Bronchial epithelial cell (primary cell): ENCODE data around the gene JPH2. TPM values are rescaled to one million over a fixed set of nuclear protein-coding genes. Genes with fewer than 3 reads are reported as not detected.
"Not testable (repeated sequence)": the region's sequence is repeated elsewhere in the genome, so short reads cannot be mapped to it uniquely, and the experiment has no call there.

ENCODE experiments used
- DNase-seq: peaks from one replicate; pipeline ENCODE4 v3.0.0-alpha.2; 2010; ENCODE audit warnings: low read depth
- FAIRE-seq: peaks from 2 replicates; lab custom pipeline; 2011; peaks lifted over from hg19 to GRCh38; lab: Jason Lieb, UNC
- H3K27me3 ChIP-seq: 2 replicates; pipeline ENCODE4 v1.5.1; 2011; ENCODE audit warnings: low read length; ENCODE audit not compliant: control insufficient read depth, insufficient read depth
- H3K36me3 ChIP-seq: 2 replicates; pipeline ENCODE4 v1.5.1; 2011; ENCODE audit warnings: low read length; ENCODE audit not compliant: control insufficient read depth, insufficient read depth
- H3K4me3 ChIP-seq: 2 replicates; pipeline ENCODE4 v1.5.1; 2011; ENCODE audit warnings: mild to moderate bottlenecking, low read depth, low read length, control low read depth
- total RNA-seq: library from RNA; depleted of rRNA; stranded (reverse); fragments of >200 nt; gene quantifications from 2 replicates; pipeline ENCODE4 v1.2.1, GENCODE V29; 2014
- TF ChIP-seq, protein P1 (sequence below): IDR thresholded peaks from 2 replicates; pipeline ENCODE4 v1.5.1; 2011; ENCODE audit warnings: mild to moderate bottlenecking, moderate library complexity, low read length, control low read depth, inconsistent platforms; ENCODE audit not compliant: insufficient read depth, severe bottlenecking

The JPH2 gene
- total RNA-seq, 1 donor from 2014 or later = under 0.01 TPM

GRCh38 chr20:44199877-44200276, 12.9 kb upstream of the JPH2 start:
- Histone ChIP-seq H3K36me3 (peaks cover 15% of the 10 kb centered on the region), H3K4me3 (no peak overlapping the region), H3K27me3 (no peaks in the 10 kb centered on the region)
- TF ChIP-seq, protein P1, sequence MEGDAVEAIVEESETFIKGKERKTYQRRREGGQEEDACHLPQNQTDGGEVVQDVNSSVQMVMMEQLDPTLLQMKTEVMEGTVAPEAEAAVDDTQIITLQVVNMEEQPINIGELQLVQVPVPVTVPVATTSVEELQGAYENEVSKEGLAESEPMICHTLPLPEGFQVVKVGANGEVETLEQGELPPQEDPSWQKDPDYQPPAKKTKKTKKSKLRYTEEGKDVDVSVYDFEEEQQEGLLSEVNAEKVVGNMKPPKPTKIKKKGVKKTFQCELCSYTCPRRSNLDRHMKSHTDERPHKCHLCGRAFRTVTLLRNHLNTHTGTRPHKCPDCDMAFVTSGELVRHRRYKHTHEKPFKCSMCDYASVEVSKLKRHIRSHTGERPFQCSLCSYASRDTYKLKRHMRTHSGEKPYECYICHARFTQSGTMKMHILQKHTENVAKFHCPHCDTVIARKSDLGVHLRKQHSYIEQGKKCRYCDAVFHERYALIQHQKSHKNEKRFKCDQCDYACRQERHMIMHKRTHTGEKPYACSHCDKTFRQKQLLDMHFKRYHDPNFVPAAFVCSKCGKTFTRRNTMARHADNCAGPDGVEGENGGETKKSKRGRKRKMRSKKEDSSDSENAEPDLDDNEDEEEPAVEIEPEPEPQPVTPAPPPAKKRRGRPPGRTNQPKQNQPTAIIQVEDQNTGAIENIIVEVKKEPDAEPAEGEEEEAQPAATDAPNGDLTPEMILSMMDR = no peak
- FAIRE-seq (no peak), DNase-seq (no peak)

- TF ChIP-seq, protein P1 = no peak
- H3K36me3 ChIP-seq = peaks cover 15% of the 10 kb centered on the region
- DNase-seq (no peak), FAIRE-seq (peak; percentile 43)
- no peak overlapping the region for H3K4me3 ChIP-seq
- no peaks in the 10 kb centered on the region for H3K27me3 ChIP-seq
These were observed 11.9 kb upstream of the JPH2 start for GRCh38 chr20:44198872-44199271.

GRCh38 chr20:44196271-44196670, 9.3 kb upstream of the JPH2 start:
- TF ChIP-seq, protein P1 = no peak
- no peak for FAIRE-seq
- DNase-seq = no peak
- Histone ChIP-seq H3K4me3 (no peak overlapping the region), H3K36me3 (peaks cover 15% of the 10 kb centered on the region), H3K27me3 (no peaks in the 10 kb centered on the region)

GRCh38 chr20:44195605-44196004, 8.6 kb upstream of the JPH2 start:
- H3K4me3 ChIP-seq = no peak overlapping the region
- TF ChIP-seq, protein P1 = no peak
- peaks cover 13% of the 10 kb centered on the region for H3K36me3 ChIP-seq
- no peak for DNase-seq
- H3K27me3 ChIP-seq = no peaks in the 10 kb centered on the region
- FAIRE-seq = no peak

GRCh38 chr20:44193801-44194200, 6.8 kb upstream of the JPH2 start:
- no peak for FAIRE-seq

GRCh38 chr20:44191640-44192039, 4.7 kb upstream of the JPH2 start:
- DNase-seq = not testable (repeated sequence)

More at GRCh38 chr20:44193801-44194200, 6.8 kb upstream of the JPH2 start:
- H3K36me3 ChIP-seq = peaks cover 4% of the 10 kb centered on the region
- no peak overlapping the region for H3K4me3 ChIP-seq
- H3K27me3 ChIP-seq = no peaks in the 10 kb centered on the region
- no peak for DNase-seq
- TF ChIP-seq, protein P1 = no peak

More at GRCh38 chr20:44191640-44192039, 4.7 kb upstream of the JPH2 start:
- not testable (repeated sequence) for H3K4me3 ChIP-seq, FAIRE-seq, H3K27me3 ChIP-seq, H3K36me3 ChIP-seq
